GM10266 (cell line): Measurements from ENCODE around the gene DNASE1L2.

Experiments
- DNase-seq: peaks from one replicate; pipeline ENCODE4 v3.0.0; 2012; ENCODE audit errors: extremely low spot score
- CTCF ChIP-seq: IDR thresholded peaks from 2 replicates; pipeline ENCODE4 v1.5.1; 2012; ENCODE audit warnings: mild to moderate bottlenecking, low read depth; ENCODE audit not compliant: control insufficient read depth, insufficient read depth; ENCODE audit errors: missing control alignments

Gene DNASE1L2

GRCh38 chr16:2231016-2231931 lies 5.0 kb upstream of the DNASE1L2 start:
- TF ChIP-seq CTCF, result no peak
- DNase-seq, result no peak

DNA sequence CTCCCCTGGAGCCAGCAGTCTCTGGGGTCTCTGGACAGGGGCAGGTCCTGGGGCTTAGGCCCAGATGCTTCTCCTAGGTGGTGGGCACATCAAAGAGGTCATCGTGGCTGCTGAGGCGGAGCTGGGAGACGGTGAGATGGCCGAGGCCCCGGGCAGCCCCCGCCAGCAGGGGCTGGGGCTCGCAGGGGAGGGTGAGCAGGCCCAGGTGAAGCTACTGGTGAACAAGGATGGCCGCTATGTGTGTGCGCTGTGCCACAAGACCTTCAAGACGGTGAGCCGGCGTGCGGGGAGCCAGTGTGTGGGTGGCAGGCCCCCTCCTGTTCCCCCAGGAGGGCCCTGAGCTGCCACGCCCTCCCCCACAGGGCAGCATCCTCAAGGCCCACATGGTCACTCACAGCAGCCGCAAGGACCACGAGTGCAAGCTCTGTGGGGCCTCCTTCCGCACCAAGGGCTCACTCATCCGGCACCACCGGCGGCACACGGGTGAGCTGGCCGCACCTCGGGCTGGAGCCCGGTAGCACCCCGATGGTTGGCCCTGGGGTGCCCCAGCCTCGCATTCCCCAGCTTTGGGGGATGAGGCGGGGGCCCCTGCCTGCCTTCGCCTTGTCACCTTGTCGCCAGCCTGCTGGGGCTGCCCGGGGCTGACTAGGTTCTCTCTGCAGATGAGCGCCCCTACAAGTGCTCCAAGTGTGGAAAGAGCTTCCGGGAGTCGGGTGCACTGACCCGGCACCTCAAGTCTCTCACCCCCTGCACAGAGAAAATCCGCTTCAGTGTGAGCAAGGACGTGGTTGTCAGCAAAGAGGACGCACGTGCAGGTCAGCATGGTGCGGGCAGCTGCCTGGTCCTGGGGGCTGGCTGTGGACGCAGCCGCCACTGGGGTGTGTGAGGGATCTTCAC lies 3.9 kb upstream of the DNASE1L2 start:
- DNase-seq, result no peak
- no peak for TF ChIP-seq CTCF

DNA sequence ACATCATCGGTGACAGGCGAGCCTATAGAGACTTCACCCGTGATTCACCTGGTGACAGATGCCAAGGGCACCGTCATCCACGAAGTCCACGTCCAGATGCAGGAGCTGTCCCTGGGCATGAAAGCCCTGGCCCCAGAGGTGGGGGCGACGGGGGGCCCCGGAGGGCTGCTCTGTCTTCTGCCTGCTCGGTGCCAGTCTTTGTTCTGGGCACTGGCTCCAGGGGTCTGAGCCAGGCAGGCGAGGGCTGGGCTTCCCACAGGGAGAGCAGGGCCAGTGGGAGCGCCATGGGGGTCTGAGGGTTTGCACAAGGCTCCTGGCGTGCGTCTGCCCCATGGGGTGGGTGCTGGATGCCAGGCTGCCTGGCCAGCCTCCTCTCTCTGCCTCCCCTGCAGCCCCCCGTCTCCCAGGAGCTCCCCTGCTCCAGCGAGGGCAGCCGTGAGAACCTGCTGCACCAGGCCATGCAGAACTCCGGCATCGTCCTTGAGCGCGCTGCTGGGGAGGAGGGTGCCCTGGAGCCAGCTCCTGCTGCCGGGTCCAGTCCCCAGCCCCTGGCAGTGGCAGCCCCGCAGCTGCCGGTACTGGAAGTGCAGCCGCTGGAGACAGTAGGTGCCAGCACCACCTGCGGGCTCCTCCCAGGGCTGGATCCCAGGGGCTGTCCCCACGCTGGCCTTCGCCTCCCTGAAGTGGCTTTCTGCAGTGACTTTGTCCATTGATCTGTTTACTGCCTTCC lies 3.0 kb upstream of the DNASE1L2 start:
- TF ChIP-seq CTCF, result no peak

DNA sequence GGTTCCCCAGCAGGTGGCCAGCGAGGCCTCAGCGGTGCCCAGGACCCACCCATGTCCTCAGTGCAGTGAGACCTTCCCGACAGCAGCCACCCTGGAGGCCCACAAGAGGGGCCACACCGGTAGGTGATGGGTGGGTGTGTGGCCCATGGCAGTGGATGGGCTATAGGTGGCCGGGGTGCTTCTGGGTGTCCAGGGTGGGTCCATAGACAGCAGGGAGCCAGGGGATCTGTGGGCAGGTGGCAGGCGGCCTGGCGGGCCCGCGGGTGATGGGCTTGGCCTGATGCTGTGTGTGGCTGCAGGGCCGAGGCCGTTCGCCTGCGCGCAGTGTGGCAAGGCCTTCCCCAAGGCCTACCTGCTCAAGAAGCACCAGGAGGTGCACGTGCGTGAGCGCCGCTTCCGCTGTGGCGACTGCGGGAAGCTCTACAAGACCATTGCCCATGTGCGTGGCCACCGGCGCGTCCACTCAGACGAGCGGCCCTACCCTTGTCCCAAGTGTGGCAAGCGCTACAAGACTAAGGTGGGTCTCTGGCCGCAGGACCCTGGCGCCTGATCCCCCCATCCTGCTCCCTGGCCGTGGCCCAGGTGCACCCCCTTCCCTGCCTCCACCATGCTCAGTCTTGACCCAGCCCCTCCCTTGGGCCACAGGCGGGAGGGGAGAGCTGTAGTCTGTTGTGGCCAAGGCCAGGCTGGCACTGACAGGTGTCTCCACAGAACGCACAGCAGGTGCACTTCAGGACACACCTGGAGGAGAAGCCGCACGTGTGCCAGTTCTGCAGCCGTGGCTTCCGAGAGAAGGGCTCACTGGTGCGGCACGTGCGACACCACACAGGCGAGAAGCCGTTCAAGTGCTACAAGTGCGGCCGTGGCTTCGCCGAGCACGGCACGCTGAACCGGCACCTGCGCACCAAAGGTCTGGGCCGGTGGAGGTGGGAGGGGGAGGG lies 2.1 kb upstream of the DNASE1L2 start:
- DNase-seq, result no peak
- no peak for TF ChIP-seq CTCF

More for the DNA sequence above, 3.0 kb upstream of the DNASE1L2 start:
- no peak for DNase-seq

DNA sequence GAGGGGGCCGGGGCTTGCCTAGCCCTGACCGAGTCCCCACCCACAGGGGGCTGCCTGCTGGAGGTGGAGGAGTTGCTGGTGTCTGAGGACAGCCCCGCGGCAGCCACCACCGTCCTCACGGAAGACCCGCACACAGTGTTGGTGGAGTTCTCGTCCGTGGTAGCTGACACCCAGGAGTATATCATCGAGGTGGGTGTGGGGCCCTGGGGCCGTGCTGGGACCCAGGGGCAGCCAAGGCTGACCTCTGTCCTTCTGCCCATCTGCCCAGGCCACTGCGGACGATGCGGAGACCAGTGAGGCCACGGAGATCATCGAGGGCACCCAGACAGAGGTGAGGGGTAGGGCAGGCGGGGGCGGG lies 1.5 kb upstream of the DNASE1L2 start:
- no peak for DNase-seq
- no peak for TF ChIP-seq CTCF

GRCh38 chr16:2235234-2235651 lies 1.0 kb upstream of the DNASE1L2 start:
- DNase-seq, result no peak
- no peak for TF ChIP-seq CTCF
